Vagina (tissue), 2 donors: Measurements from ENCODE around the gene ENPP5. TPM values are rescaled to one million over a fixed set of nuclear protein-coding genes. Genes with fewer than 3 reads are reported as not detected.

Experiments
- DNase-seq, 2 donors: peaks; one replicate each; pipeline ENCODE4 v3.0.0-alpha.2; 2017; ENCODE audit errors: extremely low spot score in 2 of 2
- H3K27ac ChIP-seq: fragments of 200-600 bp; sonication (generic); one replicate; pipeline ENCODE4 v1.5.1; 2019
- H3K27me3 ChIP-seq: fragments of 200-600 bp; sonication (generic); one replicate; pipeline ENCODE4 v1.5.1; 2019
- H3K36me3 ChIP-seq, 2 donors: fragments of 200-600 bp; sonication (generic); one replicate each; pipeline ENCODE4 v1.5.1; 2017 to 2019
- H3K4me1 ChIP-seq: fragments of 200-600 bp; sonication (generic); one replicate; pipeline ENCODE4 v1.5.1; 2019
- H3K4me3 ChIP-seq, 2 donors: fragments of 200-600 bp; sonication (generic); 1 replicate in 1 of 2; 2 replicates in 1 of 2; pipeline ENCODE4 v1.5.1; 2016 to 2019
- H3K9me3 ChIP-seq: fragments of 200-600 bp; sonication (generic); one replicate; pipeline ENCODE4 v1.5.1; 2019
- CTCF ChIP-seq, 3 experiments: fragments of 450-650 bp in 2 of 3; fragments of 200-600 bp in 1 of 3; sonication (generic) in 1 of 3; IDR thresholded peaks; one replicate each; pipeline ENCODE4 v1.5.1; 2017 to 2019; ENCODE audit warnings: antibody characterized with exemption in 3 of 3, mild to moderate bottlenecking in 2 of 3, moderate library complexity in 2 of 3
- POLR2A ChIP-seq, 2 donors: fragments of 450-650 bp; IDR thresholded peaks; one replicate each; pipeline ENCODE4 v1.6.1; 2017; ENCODE audit warnings: antibody characterized with exemption in 2 of 2, mild to moderate bottlenecking in 2 of 2, moderate library complexity in 2 of 2
- POLR2AphosphoS5 ChIP-seq, 2 donors: sonication (generic); formaldehyde crosslinking; IDR thresholded peaks; one replicate each; pipeline ENCODE4 v1.9.0; 2017; ENCODE audit warnings: antibody characterized with exemption in 2 of 2, mild to moderate bottlenecking in 2 of 2, low read depth in 1 of 2; ENCODE audit not compliant: insufficient read depth in 1 of 2
- intact Hi-C: fragments of 100-400 bp; cut with DNase I; formaldehyde crosslinking; loops from one replicate; pipeline ENCODE4 v1.15.1; 2023
- total RNA-seq: library from RNA; depleted of rRNA; stranded (reverse); fragments of >200 nt; gene quantifications from one replicate; pipeline ENCODE4 v1.2.3, GENCODE V29; 2016

The ENPP5 gene
- total RNA-seq, 1 donor from 2014 or later = 2.5 TPM

DNA sequence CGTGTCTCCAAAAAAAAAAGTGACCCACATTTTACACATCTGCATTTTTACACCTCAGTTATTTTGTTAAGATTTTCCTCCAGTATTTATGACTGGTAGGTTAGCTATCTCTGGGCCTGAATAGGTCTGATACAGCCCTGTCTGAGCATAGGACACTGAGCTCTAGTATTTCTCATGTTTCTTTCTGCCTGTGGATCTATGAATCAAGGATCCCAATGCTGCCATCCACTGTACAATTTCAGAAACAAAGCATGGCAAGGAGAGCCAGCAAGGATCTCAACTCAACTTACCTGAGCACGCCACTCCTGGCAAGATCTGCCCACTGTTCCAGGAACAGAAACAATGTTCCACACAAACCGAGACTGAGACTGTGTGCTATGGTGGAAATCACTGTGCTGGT, 36.4 kb upstream of the ENPP5 start:
- H3K27me3 ChIP-seq = no peaks in the 10 kb centered on the region
- intact Hi-C loops = no loop called here
- H3K9me3 ChIP-seq = no peaks in the 10 kb centered on the region
- H3K4me3 ChIP-seq = no peak overlapping the region
- no peaks in the 10 kb centered on the region for H3K4me1 ChIP-seq
- no peak overlapping the region for H3K27ac ChIP-seq
- no peak for DNase-seq
- TF ChIP-seq POLR2AphosphoS5 (IDR thresholded peaks at IDR 0.05; ENCODE audit: insufficient read depth in 1 of 2, low read depth in 1 of 2) (no peak), CTCF (IDR thresholded peaks at IDR 0.05) (no peak), POLR2A (IDR thresholded peaks at IDR 0.05) (no peak)
- H3K36me3 ChIP-seq = no peaks in the 10 kb centered on the region

DNA sequence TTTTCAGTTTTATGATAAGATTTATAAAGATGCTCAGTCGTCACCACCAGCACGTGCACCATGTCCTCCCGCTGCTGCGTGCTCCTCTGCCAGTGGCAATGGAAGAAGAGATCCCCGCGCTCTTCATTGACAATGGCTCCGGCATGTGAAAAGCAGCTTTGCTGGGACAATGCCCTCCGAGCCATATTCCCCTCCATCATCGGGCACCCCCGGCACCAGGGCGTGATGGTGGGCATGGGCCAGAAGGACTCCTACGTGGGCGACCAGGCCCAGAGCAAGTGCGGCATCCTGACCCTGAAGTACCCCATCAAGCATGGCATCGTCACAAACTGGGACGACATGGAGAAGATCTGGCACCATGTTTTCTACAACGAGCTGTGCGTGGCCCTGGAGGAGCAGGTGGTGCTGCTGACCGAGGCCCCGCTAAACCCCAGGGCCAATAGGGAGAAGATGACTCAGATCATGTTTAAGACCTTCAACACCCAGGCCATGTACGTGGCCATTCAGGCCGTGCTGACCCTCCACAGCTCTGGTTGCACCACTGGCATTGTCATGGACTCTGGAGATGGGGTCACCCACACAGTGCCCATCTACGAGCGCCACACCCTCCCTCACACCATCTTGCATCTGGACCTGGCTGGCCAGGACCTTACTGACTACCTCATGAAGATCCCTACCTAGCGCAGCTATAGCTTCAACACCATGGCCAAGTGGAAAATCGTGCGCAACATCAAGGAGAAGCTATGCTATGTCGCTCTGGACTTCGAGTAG, 34.3 kb upstream of the ENPP5 start:
- H3K4me3 ChIP-seq = no peak overlapping the region
- H3K27me3 ChIP-seq = no peaks in the 10 kb centered on the region
- intact Hi-C loops = no loop called here
- no peak for DNase-seq
- no peaks in the 10 kb centered on the region for H3K4me1 ChIP-seq
- no peaks in the 10 kb centered on the region for H3K36me3 ChIP-seq
- TF ChIP-seq POLR2AphosphoS5 (IDR thresholded peaks at IDR 0.05; ENCODE audit: insufficient read depth in 1 of 2, low read depth in 1 of 2) = no peak
- no peak for TF ChIP-seq POLR2A (IDR thresholded peaks at IDR 0.05)
- no peak for TF ChIP-seq CTCF (IDR thresholded peaks at IDR 0.05)
- H3K27ac ChIP-seq = no peak overlapping the region
- no peaks in the 10 kb centered on the region for H3K9me3 ChIP-seq

DNA sequence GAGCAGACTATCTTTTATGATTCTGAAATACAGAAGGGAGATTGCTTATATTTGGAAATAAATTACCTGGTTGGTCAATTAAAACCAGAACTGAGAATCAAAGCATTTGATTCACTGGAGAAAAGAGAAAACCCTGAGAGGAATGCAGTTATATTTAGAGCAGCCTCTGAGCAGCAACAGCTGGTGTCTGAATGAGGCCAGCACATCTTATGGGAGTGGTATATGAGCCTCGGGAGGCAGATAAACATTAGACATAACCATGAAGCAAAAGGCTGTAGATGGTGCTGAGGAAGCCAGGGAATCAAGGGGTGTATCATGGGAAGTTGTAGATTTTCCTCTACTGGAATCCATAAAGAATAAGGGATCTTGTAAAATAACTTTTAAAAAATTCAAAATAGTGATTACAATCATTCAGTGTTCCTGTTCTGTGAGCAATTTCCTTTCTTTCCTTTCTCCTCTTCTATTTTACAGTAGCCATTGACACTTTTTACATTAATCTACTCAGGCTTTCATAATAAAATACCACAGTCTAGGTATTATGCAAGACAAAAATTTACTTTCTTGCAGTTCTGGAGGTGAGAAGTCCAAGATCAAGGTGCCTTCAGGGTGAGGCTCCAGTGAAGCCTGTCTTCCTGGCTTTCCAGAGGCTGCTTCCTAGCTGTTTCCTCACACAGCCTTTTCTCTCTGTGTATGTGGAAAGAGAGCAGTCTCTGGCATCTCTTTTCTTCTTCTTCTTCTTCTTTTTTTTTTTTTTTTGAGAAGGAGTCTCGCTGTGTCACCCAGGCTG, 32.8 kb upstream of the ENPP5 start:
- intact Hi-C loops = no loop called here
- H3K9me3 ChIP-seq = no peaks in the 10 kb centered on the region
- no peaks in the 10 kb centered on the region for H3K27me3 ChIP-seq
- DNase-seq = no peak
- no peak overlapping the region for H3K4me3 ChIP-seq
- H3K36me3 ChIP-seq = no peaks in the 10 kb centered on the region
- no peaks in the 10 kb centered on the region for H3K4me1 ChIP-seq
- TF ChIP-seq POLR2AphosphoS5 (IDR thresholded peaks at IDR 0.05; ENCODE audit: insufficient read depth in 1 of 2, low read depth in 1 of 2) = no peak
- no peak overlapping the region for H3K27ac ChIP-seq

GRCh38 chr6:46201702-46202101, 30.9 kb upstream of the ENPP5 start:
- intact Hi-C loops = no loop called here
- TF ChIP-seq POLR2AphosphoS5 (IDR thresholded peaks at IDR 0.05; ENCODE audit: insufficient read depth in 1 of 2, low read depth in 1 of 2) (no peak), CTCF (IDR thresholded peaks at IDR 0.05) (no peak), POLR2A (IDR thresholded peaks at IDR 0.05) (no peak)
- no peak for DNase-seq

DNA sequence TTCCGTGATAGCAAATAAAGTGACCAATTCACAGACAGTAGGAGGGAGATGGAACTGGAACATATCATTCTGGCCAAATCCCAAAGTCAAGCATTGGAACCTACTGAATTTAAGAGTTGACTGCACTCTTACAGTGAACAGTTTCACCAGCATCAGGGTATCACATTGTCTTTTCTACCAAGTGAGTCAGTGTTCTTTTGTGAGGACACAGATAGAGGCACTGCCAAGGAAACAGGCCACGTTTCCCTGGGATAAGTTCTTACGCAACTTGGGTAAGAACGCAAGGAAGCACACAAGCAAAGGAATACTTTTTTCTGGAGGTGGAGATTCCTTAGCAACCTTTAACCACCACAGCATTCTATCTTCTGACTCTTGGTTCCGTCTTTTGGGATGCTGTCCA, 28.6 kb upstream of the ENPP5 start:
- no peaks in the 10 kb centered on the region for H3K27me3 ChIP-seq
- intact Hi-C loops = no loop called here
- H3K4me3 ChIP-seq = no peak overlapping the region
- no peaks in the 10 kb centered on the region for H3K36me3 ChIP-seq
- no peak overlapping the region for H3K27ac ChIP-seq
- H3K4me1 ChIP-seq = no peaks in the 10 kb centered on the region
- TF ChIP-seq POLR2AphosphoS5 (IDR thresholded peaks at IDR 0.05; ENCODE audit: insufficient read depth in 1 of 2, low read depth in 1 of 2) (no peak), CTCF (IDR thresholded peaks at IDR 0.05) (no peak), POLR2A (IDR thresholded peaks at IDR 0.05) (no peak)
- H3K9me3 ChIP-seq = no peaks in the 10 kb centered on the region
- no peak for DNase-seq

More at GRCh38 chr6:46201702-46202101, 30.9 kb upstream of the ENPP5 start:
- Histone ChIP-seq H3K4me1 (no peaks in the 10 kb centered on the region), H3K27me3 (no peaks in the 10 kb centered on the region), H3K27ac (no peak overlapping the region), H3K36me3 (no peaks in the 10 kb centered on the region), H3K4me3 (no peak overlapping the region), H3K9me3 (no peaks in the 10 kb centered on the region)
